Tibial nerve (tissue), 4 donors: ENCODE measurements around the gene GNAL. TPM values are rescaled to one million over a fixed set of nuclear protein-coding genes. Genes with fewer than 3 reads are reported as not detected.

Experiments used
- DNase-seq, 2 donors: peaks; one replicate each; pipeline ENCODE4 v3.0.0-alpha.2; 2019; ENCODE audit warnings: low spot score in 2 of 2
- H3K27ac ChIP-seq, 4 donors: fragments of 200-600 bp; sonication (generic) in 3 of 4; one replicate each; pipeline ENCODE4 v1.5.1; 2017 to 2019; ENCODE audit warnings: mild to moderate bottlenecking in 1 of 4
- H3K27me3 ChIP-seq, 2 donors: fragments of 200-600 bp; sonication (generic) in 1 of 2; one replicate each; pipeline versions ENCODE4 v1.5.1 to v1.6.0; 2017 to 2019
- H3K36me3 ChIP-seq, 3 donors: fragments of 200-600 bp; sonication (generic); one replicate each; pipeline ENCODE4 v1.5.1; 2018 to 2019
- H3K4me1 ChIP-seq, 4 donors: fragments of 200-600 bp; sonication (generic) in 3 of 4; one replicate each; pipeline ENCODE4 v1.5.1; 2017 to 2019
- H3K4me3 ChIP-seq, 4 donors: fragments of 200-600 bp; sonication (generic) in 3 of 4; one replicate each; pipeline ENCODE4 v1.5.1; 2017 to 2019; ENCODE audit warnings: mild to moderate bottlenecking in 1 of 4, moderate library complexity in 1 of 4
- H3K9me3 ChIP-seq, 4 donors: fragments of 200-600 bp; sonication (generic) in 3 of 4; one replicate each; pipeline ENCODE4 v1.5.1; 2017 to 2019
- EP300 ChIP-seq, 2 donors: sonication (generic); formaldehyde crosslinking; IDR thresholded peaks; one replicate each; pipeline ENCODE4 v1.6.1; 2017; ENCODE audit warnings: antibody characterized with exemption in 2 of 2, mild to moderate bottlenecking in 1 of 2
- POLR2A ChIP-seq, 2 donors: fragments of 450-650 bp; IDR thresholded peaks; one replicate each; pipeline ENCODE4 v1.6.1; 2017; ENCODE audit warnings: antibody characterized with exemption in 2 of 2, mild to moderate bottlenecking in 2 of 2, moderate library complexity in 2 of 2
- WGBS, 2 donors: methylation state at CpG; one replicate each; pipeline ENCODE4 v1.1.5; 2018; 5-methylcytosine and 5-hydroxymethylcytosine counted together
- total RNA-seq, 4 donors: library from RNA; depleted of rRNA; stranded (reverse); fragments of >200 nt; gene quantifications; one replicate each; pipeline ENCODE4 v1.1.0, GENCODE V29; 2016
- TF ChIP-seq, protein P1 (sequence below), 5 experiments: fragments of 200-600 bp in 3 of 5; fragments of 450-650 bp in 2 of 5; sonication (generic) in 3 of 5; IDR thresholded peaks; one replicate each; pipeline ENCODE4 v1.5.1; 2016 to 2019; ENCODE audit warnings: antibody characterized with exemption in 5 of 5, mild to moderate bottlenecking in 3 of 5, moderate library complexity in 2 of 5

The GNAL gene
- total RNA-seq, 4 donors from 2014 or later: 11.3 to 17.3 (median 14.4) TPM

DNA sequence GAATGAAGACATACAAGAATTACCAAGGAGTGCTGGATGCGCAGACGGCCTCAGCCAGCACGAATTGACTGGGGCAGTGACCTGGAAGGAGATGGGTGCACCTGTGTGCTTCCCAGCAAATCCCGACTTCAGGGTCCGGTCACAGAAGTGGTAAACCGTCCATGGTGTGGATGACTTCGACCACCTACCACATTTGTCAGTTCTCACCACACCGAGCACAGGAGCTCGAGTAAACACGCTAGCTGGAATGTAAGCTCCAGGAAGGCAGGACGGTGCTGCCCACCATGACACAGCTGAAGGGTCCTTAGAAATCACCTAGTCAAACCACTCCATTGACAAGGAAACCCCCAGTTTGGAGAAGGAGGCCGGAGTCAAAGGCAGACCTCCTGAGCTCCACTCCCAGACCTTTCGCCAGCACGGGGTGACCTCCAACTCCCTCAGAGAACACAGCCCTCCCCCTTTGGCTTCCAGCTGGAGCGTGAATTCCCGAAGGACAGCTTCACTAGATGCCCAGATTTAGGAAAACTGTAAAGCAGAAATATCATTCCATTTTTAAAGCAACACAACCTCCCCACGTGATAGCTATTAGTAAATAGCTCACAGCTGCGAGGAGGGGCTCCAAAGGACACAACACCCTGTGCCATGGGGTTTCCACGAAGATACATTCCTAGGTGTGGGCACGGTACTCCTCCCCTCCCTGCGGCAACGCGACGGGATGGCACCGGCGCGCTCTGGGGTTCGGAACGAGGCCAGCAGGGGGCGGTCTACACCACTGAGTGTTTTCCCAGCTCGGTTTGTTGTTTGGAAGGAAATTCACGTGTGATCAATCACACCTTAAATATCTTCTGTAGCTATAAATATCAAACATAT is 34.1 kb upstream of the GNAL start:
- no peak for TF ChIP-seq POLR2A (IDR thresholded peaks at IDR 0.05)
- no peak for TF ChIP-seq EP300 (IDR thresholded peaks at IDR 0.05)
- TF ChIP-seq, protein P1, sequence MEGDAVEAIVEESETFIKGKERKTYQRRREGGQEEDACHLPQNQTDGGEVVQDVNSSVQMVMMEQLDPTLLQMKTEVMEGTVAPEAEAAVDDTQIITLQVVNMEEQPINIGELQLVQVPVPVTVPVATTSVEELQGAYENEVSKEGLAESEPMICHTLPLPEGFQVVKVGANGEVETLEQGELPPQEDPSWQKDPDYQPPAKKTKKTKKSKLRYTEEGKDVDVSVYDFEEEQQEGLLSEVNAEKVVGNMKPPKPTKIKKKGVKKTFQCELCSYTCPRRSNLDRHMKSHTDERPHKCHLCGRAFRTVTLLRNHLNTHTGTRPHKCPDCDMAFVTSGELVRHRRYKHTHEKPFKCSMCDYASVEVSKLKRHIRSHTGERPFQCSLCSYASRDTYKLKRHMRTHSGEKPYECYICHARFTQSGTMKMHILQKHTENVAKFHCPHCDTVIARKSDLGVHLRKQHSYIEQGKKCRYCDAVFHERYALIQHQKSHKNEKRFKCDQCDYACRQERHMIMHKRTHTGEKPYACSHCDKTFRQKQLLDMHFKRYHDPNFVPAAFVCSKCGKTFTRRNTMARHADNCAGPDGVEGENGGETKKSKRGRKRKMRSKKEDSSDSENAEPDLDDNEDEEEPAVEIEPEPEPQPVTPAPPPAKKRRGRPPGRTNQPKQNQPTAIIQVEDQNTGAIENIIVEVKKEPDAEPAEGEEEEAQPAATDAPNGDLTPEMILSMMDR (IDR thresholded peaks at IDR 0.05): peak; percentile 56 to 79 (median 69)
- Histone ChIP-seq H3K9me3 (peaks cover 0 to 4% (median 0%) of the 10 kb centered on the region in 4 donors), H3K4me1 (peaks cover 0 to 9% (median 0%) of the 10 kb centered on the region in 4 donors), H3K4me3 (no peak overlapping the region), H3K27ac (no peak overlapping the region), H3K36me3 (no peaks in the 10 kb centered on the region), H3K27me3 (no peaks in the 10 kb centered on the region)
- peak in 1 of 2 donors; percentile 52 for DNase-seq
- 33 to 34% methylated on average over 32 of the region's 32 CpGs for WGBS, 2 donors

DNA sequence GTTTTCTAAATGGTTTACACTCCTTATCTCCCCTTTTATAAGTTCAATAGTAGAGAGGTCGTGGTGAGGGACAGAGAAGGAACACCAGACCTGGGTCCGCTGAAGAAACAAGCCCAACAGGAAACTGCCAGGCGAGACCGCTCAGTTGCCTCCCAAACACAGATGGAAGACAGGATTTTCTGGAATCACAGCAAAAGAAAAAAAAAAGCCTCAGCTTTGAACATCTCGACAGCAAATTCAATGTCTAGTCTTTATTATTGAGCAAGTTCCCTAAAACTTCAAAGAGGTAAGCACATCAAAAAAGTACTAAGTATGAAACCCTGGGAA is 33.5 kb upstream of the GNAL start:
- TF ChIP-seq EP300 (IDR thresholded peaks at IDR 0.05): no peak
- TF ChIP-seq POLR2A (IDR thresholded peaks at IDR 0.05): no peak
- TF ChIP-seq, protein P1 (IDR thresholded peaks at IDR 0.05): no peak
- H3K4me3 ChIP-seq: no peak overlapping the region
- 30 to 41% methylated on average over 5 of the region's 5 CpGs for WGBS, 2 donors

DNA sequence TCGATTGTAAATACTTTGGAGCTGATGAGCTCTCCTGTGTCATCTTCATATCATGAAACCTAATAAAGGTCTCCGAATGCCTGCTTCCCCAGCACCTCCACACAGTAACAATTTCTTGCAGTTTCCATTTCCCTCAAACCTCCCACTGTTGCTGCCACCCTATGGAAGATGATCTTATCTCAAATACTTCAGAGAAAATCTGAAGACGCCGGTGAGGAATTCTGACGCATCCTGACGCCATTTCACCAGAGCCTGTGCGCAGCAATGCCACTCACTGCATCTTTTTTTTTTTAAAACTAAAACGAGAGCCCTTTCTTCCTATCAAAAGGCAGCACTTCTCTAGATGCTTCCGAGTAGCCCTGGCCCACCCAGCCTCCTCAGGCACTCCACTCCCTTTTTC is 31.9 kb upstream of the GNAL start:
- no peaks in the 10 kb centered on the region for H3K9me3 ChIP-seq
- H3K36me3 ChIP-seq: no peaks in the 10 kb centered on the region
- DNase-seq: no peak
- H3K4me3 ChIP-seq: no peak overlapping the region
- peaks cover 0 to 9% (median 0%) of the 10 kb centered on the region in 4 donors for H3K4me1 ChIP-seq
- no peaks in the 10 kb centered on the region for H3K27me3 ChIP-seq
- H3K27ac ChIP-seq: no peak overlapping the region
- TF ChIP-seq EP300 (IDR thresholded peaks at IDR 0.05) (no peak), POLR2A (IDR thresholded peaks at IDR 0.05) (no peak)
- TF ChIP-seq, protein P1 (IDR thresholded peaks at IDR 0.05): no peak
- WGBS, 2 donors: 86 to 88% methylated on average over 9 of the region's 9 CpGs

More for the DNA sequence above, 33.5 kb upstream of the GNAL start:
- no peak overlapping the region for H3K27ac ChIP-seq
- no peaks in the 10 kb centered on the region for H3K9me3 ChIP-seq
- H3K4me1 ChIP-seq: peaks cover 0 to 9% (median 0%) of the 10 kb centered on the region in 4 donors
- H3K36me3 ChIP-seq: no peaks in the 10 kb centered on the region
- H3K27me3 ChIP-seq: no peaks in the 10 kb centered on the region
- DNase-seq: no peak

DNA sequence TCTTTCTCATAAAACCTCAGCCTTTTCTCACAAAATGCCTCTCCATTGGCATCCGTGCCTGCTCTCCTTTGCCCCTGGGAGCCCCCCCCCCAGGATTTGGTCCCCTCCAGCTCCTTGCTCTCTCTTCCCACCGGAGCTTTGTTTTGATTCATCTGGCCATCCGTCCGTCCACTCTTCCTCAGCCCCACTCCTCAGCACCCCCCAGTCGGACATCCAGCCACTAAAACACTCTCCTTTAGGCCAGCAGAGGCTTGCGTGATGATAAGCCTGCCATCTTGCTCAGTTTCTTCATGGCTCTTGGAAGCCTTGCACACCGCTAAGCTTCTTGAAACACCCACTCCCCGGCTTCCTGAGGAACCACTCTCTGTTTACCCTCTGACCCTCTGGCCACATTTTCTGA is 31.5 kb upstream of the GNAL start:
- no peaks in the 10 kb centered on the region for H3K9me3 ChIP-seq
- H3K4me1 ChIP-seq: peaks cover 0 to 9% (median 0%) of the 10 kb centered on the region in 4 donors
- H3K36me3 ChIP-seq: no peaks in the 10 kb centered on the region
- TF ChIP-seq, protein P1 (IDR thresholded peaks at IDR 0.05): no peak
- TF ChIP-seq EP300 (IDR thresholded peaks at IDR 0.05) (no peak), POLR2A (IDR thresholded peaks at IDR 0.05) (no peak)
- H3K4me3 ChIP-seq: no peak overlapping the region
- DNase-seq: no peak
- H3K27me3 ChIP-seq: peaks cover 0 to under 1% of the 10 kb centered on the region in 2 donors
- WGBS, 2 donors: 81 to 85% methylated on average over 8 of the region's 8 CpGs
- H3K27ac ChIP-seq: no peak overlapping the region

DNA sequence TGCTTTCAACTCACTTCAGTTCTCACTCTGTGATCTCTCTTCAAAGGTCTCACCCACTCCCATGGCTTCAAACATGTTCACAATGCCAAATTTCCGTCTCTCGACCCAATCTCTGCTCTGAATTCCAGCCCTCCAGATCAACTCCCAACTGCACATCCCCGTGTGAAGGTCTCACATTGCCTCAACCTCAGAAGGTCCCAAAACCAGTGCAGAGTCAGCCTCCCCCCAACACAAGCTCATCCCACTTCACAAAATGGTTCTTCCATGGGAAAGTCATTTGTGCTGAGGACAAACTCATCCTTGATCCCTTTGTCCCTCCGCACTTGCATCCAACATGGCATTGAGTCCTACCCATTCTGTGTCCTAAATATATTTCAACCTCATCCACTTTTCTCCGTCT is 31.0 kb upstream of the GNAL start:
- no peaks in the 10 kb centered on the region for H3K9me3 ChIP-seq
- WGBS, 2 donors: 90 to 94% methylated on average over 5 of the region's 5 CpGs
- peaks cover 0 to 5% of the 10 kb centered on the region in 2 donors for H3K27me3 ChIP-seq
- DNase-seq: no peak
- no peak overlapping the region for H3K27ac ChIP-seq
- H3K4me1 ChIP-seq: peaks cover 0 to 9% (median 0%) of the 10 kb centered on the region in 4 donors
- TF ChIP-seq, protein P1 (IDR thresholded peaks at IDR 0.05): no peak
- TF ChIP-seq POLR2A (IDR thresholded peaks at IDR 0.05) (no peak), EP300 (IDR thresholded peaks at IDR 0.05) (no peak)
- H3K4me3 ChIP-seq: no peak overlapping the region
- no peaks in the 10 kb centered on the region for H3K36me3 ChIP-seq
